Coronary artery (tissue), 2 donors: ENCODE data around the gene ANKRD53.
A peak's percentile ranks its signal among the peaks of the same experiment; 100 is the strongest.

Experiments used
- DNase-seq: peaks from one replicate; pipeline ENCODE4 v3.0.0-alpha.2; 2017; ENCODE audit warnings: low spot score
- H3K27ac ChIP-seq, 2 donors: fragments of 200-600 bp; sonication (generic); one replicate each; pipeline ENCODE4 v1.5.1; 2016 to 2019
- H3K4me3 ChIP-seq: fragments of 200-600 bp; sonication (generic); 2 replicates; pipeline ENCODE4 v1.5.1; 2016; ENCODE audit warnings: mild to moderate bottlenecking, moderate library complexity
- TF ChIP-seq, protein P1 (sequence below): fragments of 200-600 bp; sonication (generic); IDR thresholded peaks from one replicate; pipeline ENCODE4 v1.5.1; 2019; ENCODE audit warnings: antibody characterized with exemption

The ANKRD53 gene

GRCh38 chr2:70981866-70982810 is 3.7 kb downstream of the ANKRD53 start:
- TF ChIP-seq, protein P1, sequence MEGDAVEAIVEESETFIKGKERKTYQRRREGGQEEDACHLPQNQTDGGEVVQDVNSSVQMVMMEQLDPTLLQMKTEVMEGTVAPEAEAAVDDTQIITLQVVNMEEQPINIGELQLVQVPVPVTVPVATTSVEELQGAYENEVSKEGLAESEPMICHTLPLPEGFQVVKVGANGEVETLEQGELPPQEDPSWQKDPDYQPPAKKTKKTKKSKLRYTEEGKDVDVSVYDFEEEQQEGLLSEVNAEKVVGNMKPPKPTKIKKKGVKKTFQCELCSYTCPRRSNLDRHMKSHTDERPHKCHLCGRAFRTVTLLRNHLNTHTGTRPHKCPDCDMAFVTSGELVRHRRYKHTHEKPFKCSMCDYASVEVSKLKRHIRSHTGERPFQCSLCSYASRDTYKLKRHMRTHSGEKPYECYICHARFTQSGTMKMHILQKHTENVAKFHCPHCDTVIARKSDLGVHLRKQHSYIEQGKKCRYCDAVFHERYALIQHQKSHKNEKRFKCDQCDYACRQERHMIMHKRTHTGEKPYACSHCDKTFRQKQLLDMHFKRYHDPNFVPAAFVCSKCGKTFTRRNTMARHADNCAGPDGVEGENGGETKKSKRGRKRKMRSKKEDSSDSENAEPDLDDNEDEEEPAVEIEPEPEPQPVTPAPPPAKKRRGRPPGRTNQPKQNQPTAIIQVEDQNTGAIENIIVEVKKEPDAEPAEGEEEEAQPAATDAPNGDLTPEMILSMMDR, result no peak
- DNase-seq, result peak; percentile 66
- no peak overlapping the region for H3K4me3 ChIP-seq
- no peak overlapping the region for H3K27ac ChIP-seq

DNA sequence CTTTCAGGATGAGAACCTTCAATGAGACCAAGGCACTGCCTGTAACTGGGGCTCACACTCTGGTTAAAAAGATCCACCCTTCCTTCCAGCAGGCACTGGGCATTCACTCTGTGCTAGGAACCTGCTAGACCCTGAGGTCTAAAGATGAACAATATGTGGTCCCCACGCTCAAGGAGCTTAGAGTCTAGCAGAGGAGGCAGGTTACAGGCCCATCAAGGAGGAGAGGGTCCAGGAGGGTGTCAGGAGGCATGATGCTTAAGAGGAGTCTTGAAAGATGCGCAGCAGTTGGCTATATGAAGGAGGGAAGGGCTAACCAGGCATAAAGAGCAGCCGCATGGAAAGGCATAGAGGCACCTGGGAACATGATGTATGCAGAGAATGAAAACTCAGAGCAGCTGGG is 4.5 kb downstream of the ANKRD53 start:
- no peak overlapping the region for H3K27ac ChIP-seq
- TF ChIP-seq, protein P1, result no peak
- peak; percentile 53 for DNase-seq
- no peak overlapping the region for H3K4me3 ChIP-seq

GRCh38 chr2:70983506-70984227 is 5.2 kb downstream of the ANKRD53 start:
- DNase-seq, result peak; percentile 31

DNA sequence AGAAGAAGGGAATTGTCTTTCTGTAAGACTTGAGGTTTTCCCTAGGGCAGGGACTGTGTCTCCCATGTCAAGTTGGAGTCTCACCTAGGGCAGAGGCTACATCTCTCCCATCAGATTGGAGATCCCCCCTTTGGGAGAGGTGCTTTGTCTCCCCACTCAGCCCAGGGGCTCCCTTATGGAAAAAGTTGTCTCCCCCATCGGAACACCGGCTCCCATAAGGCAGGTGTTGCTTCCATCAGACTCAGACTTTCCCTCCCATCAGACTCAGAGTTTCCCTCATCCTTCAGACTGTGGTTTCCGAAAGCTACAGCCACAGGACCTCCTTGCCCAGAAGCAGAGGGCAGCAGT is 5.8 kb downstream of the ANKRD53 start:
- no peak overlapping the region for H3K4me3 ChIP-seq
- H3K27ac ChIP-seq, result no peak overlapping the region
- TF ChIP-seq, protein P1, result no peak
- peak; percentile 43 for DNase-seq

More at GRCh38 chr2:70983506-70984227, 5.2 kb downstream of the ANKRD53 start:
- TF ChIP-seq, protein P1, result no peak
- H3K4me3 ChIP-seq, result no peak overlapping the region
- no peak overlapping the region for H3K27ac ChIP-seq

DNA sequence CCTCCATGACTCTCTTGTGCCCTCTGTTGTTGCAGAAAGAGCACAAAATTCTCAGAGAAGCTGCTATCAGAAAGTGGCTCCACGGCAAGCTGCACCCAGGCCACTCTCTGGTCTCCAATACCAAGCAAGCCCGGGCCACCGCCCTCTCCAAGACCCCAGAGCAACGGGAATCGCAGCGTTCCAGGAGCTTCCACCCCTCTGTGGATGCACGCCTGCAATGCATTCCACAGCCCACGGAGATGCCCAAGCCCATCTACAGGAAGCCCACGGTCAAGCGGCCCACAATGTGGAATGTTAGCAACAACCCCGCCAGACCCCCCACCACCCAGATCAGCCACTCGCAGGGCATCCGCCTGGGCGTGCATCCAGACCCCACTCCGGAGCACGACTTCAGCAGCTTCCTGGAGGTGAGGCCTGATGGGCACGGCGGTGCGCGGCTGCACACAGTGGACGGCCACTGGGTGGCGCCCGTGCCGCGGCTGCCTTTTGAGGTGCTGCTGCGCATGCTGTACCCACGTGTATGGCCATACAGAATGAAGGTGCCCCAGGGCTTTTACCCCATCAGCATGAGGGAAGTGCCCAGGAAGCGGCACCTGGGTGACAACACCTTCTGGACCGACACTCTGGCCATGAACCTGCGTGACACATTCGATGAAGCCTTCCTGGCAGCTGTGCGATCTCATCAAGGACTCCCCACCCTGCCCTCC is 6.3 kb downstream of the ANKRD53 start:
- peak; percentile 70 for DNase-seq
- no peak overlapping the region for H3K27ac ChIP-seq
- no peak overlapping the region for H3K4me3 ChIP-seq
- TF ChIP-seq, protein P1, result peak; percentile 65

DNA sequence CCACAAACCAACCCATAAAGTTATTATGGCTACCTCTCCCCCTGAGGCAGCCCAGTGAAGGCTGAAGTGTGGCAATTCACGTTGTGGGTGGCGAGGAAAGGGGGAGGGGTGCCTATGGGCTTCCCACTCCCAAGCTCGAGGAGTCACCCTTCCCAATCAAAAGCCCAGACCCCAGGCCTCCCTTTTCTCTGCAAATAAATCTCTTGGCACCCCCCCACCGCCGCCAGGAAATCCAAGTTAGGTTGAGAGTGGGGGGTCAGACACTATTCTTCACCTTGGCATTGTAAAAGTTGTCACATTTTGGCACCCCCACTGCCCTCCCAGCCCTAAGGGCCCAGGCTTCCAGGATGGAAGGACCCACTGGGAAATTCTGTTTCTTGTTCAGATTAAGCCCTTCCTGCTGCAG is 6.9 kb downstream of the ANKRD53 start:
- peak; percentile 56 for DNase-seq
- TF ChIP-seq, protein P1, result no peak
- H3K4me3 ChIP-seq, result no peak overlapping the region

More for the DNA sequence above, 6.9 kb downstream of the ANKRD53 start:
- no peak overlapping the region for H3K27ac ChIP-seq
